ENCODE data around the gene PPL.
"Not testable (repeated sequence)": the region's sequence is repeated elsewhere in the genome, so short reads cannot be mapped to it uniquely, and the experiment has no call there.

The PPL gene

GRCh38 chr16:4936991-4937781 lies at the start of gene PPL:
PPL (minus strand) TSS chr16:4937148; CDS start chr16:4937045, 103 bp downstream.
- DNase-seq = peak; percentile 92

- no peak for DNase-seq
These were observed 47.4 kb upstream of the PPL start for GRCh38 chr16:4984174-4984990.

DNA sequence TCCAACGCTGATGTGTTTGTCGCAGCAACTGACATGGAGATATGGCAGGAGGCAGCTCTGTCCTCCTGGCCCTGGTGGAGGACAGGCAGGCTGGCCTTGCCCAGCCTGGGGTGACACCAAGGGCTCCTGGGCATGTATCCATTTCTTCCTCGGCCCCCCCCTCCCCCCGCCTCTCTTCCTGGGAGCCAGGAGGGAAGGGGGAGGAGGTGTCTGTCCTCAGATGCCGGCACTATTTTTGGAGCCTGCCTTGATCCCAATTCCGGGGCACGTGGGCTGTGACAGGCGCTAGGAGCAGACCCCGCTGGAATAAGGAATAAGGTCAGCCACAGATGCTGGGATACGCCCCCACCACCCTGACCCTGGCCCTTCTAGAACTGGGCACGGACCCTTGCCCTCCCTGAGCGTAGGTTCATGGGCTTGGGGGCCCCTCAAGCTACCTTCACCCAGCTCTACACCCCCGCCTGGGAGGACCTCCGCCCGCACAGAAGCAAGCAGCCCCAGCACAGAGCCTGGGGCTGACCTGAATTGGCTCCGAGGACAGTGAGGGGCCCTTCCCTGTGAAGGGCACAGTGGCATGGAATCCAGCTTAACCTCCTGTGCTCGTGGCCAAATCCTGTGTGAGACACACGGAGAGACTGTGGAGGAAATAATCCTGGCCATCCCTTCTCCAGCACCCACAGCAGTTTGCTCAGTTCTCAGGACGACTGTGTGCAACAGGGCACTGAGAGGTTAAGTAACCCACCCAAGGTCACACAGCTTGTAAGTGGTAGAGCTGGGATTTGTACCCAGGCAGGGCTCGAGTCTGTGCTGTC lies 45.3 kb upstream of the PPL start:
- no peak for DNase-seq

GRCh38 chr16:4981473-4981872 lies 44.5 kb upstream of the PPL start:
- no peak for DNase-seq

DNA sequence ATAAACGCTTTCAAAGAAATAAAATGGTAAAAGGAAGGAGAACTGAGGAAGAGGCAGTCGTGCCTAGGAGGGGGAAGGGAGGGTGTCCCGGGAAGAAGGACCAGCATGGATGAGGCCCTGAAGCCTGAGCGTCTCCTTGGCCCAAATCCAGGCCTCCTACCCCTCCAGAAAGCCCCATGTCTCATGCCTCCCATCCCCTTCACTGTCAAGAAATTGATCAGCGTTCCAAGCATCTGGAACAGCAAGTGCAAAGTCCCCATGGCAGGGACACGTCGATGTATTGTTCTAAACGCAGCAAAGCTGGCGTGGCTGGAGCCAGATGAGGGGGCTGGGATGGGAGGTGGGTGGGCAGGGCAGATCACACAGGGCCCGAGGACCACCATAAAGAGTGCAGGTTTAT lies 43.7 kb upstream of the PPL start:
- DNase-seq = no peak

GRCh38 chr16:4979736-4980660 lies 43.0 kb upstream of the PPL start:
- DNase-seq = no peak

- no peak for DNase-seq
These were observed 42.2 kb upstream of the PPL start for GRCh38 chr16:4979164-4979563.

- peak; percentile 15 for DNase-seq
These were observed 39.7 kb upstream of the PPL start for GRCh38 chr16:4976611-4977145.

DNA sequence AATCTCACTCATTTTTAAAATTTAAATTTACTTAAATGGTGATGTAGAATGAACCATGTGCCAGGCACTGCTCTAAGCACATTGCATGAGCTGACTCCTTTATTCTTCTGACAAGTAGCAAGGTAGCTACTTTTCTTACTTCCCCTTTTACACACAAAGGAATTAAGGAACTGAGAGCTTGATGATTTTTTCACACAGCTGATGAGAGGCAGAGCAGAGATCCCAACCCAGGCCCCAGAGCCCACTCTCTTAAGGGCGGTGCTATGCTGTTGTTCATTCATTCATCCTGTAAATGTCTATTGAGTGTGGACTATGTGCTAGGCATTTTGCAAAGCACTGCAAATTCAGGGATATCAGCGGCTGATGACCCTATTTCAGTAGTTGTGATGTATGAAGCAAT lies 39.1 kb upstream of the PPL start:
- no peak for DNase-seq

DNA sequence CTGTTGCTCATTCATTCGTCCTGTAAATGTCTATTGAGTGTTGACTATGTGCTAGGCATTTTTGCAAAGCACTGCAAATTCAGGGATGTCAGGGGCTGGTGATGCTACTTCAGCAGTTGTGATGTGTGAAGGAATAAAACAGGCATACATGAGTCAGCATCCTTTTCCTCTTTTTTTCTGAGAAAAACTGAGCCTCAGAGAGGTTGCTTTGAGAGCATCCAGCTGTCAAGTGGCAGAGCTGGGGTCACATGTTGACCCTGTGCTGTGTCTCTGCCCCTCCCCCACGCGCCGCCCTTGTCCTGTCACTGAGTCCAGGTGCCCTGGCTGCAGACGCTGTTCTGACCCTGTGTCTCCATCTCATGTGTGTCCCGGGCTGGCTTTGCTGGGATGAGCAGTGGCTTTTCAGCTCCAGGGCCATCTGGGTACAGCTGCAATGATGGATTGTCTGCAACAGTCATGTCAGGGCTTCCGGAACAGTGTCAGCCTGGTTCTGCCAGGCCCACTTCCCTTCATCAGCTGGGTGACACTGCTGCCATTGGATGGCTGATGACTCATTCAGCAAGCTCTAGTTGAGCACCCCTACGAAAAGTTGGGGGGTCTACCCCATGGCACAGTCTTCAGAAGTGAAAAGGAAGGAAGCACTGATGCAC lies 36.1 kb upstream of the PPL start:
- no peak for DNase-seq

- DNase-seq = no peak
These were observed 33.1 kb upstream of the PPL start for GRCh38 chr16:4970010-4970409.

DNA sequence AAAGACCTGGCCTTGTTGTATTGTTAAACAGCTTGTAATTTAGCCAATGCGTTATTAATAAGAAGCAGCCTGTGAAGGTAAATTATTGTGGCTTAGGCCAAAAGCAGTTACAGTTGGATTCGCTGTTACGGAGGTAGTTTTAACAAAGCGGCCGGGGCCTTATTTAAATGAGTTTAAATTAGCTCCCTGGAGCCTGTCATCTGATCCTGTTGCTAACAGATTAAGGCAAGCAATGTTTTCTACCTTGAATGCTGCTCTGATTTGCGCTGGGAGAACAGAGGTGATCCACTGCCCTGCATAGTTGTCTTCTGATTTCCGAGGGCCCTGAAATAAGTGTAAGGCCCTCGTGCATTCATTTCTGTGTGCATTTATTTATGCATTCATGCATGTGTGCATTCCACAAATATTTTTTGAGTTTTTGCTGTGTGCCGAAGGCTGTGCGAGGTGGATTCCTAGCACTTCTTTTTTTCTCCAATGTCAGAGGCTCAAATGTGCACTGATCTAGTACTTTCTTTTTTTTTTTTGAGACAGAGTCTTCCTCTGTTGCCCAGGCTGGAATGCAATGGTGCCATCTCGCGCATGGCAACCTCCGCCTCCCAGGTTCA lies 32.0 kb upstream of the PPL start:
- no peak for DNase-seq

DNA sequence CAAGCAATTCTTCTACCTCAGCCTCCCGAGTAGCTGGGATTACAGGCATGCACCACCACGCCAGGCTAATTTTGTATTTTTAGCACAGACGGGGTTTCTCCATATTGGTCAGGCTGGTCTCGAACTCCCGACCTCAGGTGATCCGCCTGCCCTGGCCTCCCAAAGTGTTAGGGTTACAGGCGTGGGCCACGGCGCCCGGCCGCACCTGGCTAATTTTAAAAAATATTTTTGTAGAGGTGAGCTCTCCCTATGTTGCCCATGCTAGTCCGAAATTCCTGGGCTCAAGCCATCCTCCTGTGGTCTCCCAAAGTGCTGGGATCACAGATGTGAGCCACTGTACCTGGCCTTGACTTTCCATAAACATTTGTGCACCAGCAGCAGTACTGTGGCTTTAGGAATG lies 31.3 kb upstream of the PPL start:
- DNase-seq = not testable (repeated sequence)

- no peak for DNase-seq
These were observed 29.9 kb upstream of the PPL start for GRCh38 chr16:4966736-4967453.

DNA sequence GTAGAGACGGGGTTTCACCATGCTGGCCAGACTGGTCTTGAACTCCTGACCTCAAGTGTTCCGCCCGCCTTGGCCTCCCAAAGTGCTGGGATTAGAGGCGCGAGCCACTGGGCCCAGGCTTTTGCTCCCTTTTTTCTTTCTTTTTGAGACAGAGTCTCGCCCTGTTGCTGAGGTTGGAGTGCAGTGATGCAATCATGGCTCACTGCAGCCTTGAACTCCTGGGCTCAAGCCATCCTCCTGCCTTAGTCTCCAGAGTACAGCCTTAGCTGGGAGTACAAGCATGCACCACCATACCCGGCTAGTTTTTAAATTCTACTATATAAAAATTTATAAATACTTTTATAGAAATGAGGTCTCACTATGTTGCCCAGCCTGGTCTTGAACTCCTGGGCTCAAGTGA lies 26.6 kb upstream of the PPL start:
- DNase-seq = not testable (repeated sequence)

DNA sequence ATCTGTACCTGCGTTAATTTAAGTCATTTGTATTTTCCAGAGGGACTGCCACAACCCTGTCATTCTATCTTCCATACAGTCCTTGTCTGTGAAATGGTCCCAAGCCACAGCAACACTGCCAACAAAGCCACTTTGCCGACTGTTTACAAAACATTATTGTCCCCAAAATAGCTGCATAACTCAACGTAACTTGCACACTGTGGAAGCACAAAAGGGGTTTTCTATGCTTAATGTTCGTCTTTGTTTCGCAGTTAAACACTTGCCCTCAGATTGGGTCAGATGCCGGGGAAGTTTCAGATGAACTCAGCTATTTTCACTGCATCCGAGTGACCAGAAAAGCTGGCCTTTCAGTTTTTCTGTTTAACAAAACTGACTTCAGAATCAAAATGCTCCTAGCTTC lies 25.8 kb upstream of the PPL start:
- DNase-seq = no peak

DNA sequence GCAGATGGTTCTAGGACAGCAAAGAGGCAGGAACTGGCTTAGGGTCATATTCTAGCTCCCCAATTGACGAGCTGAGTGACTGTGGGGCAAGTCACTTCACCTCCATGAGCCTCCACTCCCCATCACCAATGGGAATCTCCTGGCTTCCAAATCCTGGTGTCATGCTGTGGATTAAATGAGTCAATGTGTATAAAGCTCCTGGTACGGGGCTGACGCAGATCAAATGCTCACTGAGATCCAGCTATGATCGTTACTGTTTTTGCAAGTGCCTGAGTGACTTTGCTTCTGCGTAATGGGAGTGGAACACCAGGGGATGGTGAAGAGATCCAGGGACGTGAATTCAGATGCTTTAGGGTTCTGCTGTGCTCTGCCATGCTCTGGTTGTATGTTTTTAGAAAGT lies 23.6 kb upstream of the PPL start:
- no peak for DNase-seq

GRCh38 chr16:4958510-4959438 lies 21.8 kb upstream of the PPL start:
- DNase-seq = no peak

Measured in DMS153 (cell line).